ENCODE data around the gene COMT. TPM values are rescaled to one million over a fixed set of nuclear protein-coding genes. Genes with fewer than 3 reads are reported as not detected.
"Not testable (repeated sequence)": the region's sequence is repeated elsewhere in the genome, so short reads cannot be mapped to it uniquely, and the experiment has no call there.

Gene COMT
- total and polyA plus RNA-seq, 2 experiments from 2014 or later: 490 to 508 TPM

GRCh38 chr22:19932367-19933206 is 9.0 kb upstream of the COMT start:
- WGBS, 2 experiments (ENCODE audit: low coverage in 1 of 2, low lambda C conversion rate in 2 of 2, missing lambda C conversion rate in 2 of 2): 62 to 69% methylated on average over 12 of the region's 12 CpGs
- Histone ChIP-seq H3K4me3 (no peak overlapping the region), H3K79me2 (ENCODE audit: insufficient read depth) (peaks cover 17% of the 10 kb centered on the region; the same call in 1 of the 2 replicates), H3K4me1 (ENCODE audit: insufficient read depth) (no peaks in the 10 kb centered on the region), H2AFZ (no peak overlapping the region), H4K20me1 (ENCODE audit: insufficient read depth) (no peaks in the 10 kb centered on the region), H3K27me3 (replicated peaks; ENCODE audit: insufficient read depth) (no peaks in the 10 kb centered on the region), H3K9ac (no peak overlapping the region), H3F3A (ENCODE audit: insufficient read depth) (no peaks in the 10 kb centered on the region), H3K9me2 (ENCODE audit: insufficient read depth) (no peaks in the 10 kb centered on the region), H3K4me2 (ENCODE audit: unreplicated experiment) (no peak overlapping the region), H3K9me3 (ENCODE audit: low read depth) (no peaks in the 10 kb centered on the region), H3K36me3 (ENCODE audit: low read depth) (no peaks in the 10 kb centered on the region), H3K27ac (no peak overlapping the region)
- in situ Hi-C loops (cut with MboI): no loop called here
- DNase-seq: no peak
- no peak for TF ChIP-seq EZH2 (IDR thresholded peaks at IDR 0.05; ENCODE audit: insufficient read depth, poor library complexity, severe bottlenecking)

GRCh38 chr22:19933341-19934241 is 8.0 kb upstream of the COMT start:
- TF ChIP-seq EZH2 (IDR thresholded peaks at IDR 0.05; ENCODE audit: insufficient read depth, poor library complexity, severe bottlenecking): no peak
- TF ChIP-seq EZH2phosphoT487 (IDR thresholded peaks at IDR 0.05; ENCODE audit: insufficient read depth, low read depth): no peak
- H3K27ac ChIP-seq: no peak overlapping the region
- no peaks in the 10 kb centered on the region for H3K4me1 ChIP-seq (ENCODE audit: insufficient read depth)
- H3K9me3 ChIP-seq (ENCODE audit: low read depth): no peaks in the 10 kb centered on the region
- H3K79me2 ChIP-seq (ENCODE audit: insufficient read depth): peaks cover 27% of the 10 kb centered on the region
- H3K9me2 ChIP-seq (ENCODE audit: insufficient read depth): no peaks in the 10 kb centered on the region
- in situ Hi-C loops (cut with MboI): no loop called here
- H4K20me1 ChIP-seq (ENCODE audit: insufficient read depth): no peaks in the 10 kb centered on the region
- H2AFZ ChIP-seq: no peak overlapping the region
- no peaks in the 10 kb centered on the region for H3F3A ChIP-seq (ENCODE audit: insufficient read depth)
- no peak overlapping the region for H3K4me2 ChIP-seq (ENCODE audit: unreplicated experiment)
- no peak overlapping the region for H3K4me3 ChIP-seq
- no peak for DNase-seq
- 86 to 88% methylated on average over 9 of the region's 9 CpGs for WGBS, 2 experiments (ENCODE audit: low coverage in 1 of 2, low lambda C conversion rate in 2 of 2, missing lambda C conversion rate in 2 of 2)
- no peaks in the 10 kb centered on the region for H3K27me3 ChIP-seq (replicated peaks; ENCODE audit: insufficient read depth)
- H3K36me3 ChIP-seq (ENCODE audit: low read depth): no peaks in the 10 kb centered on the region
- no peak overlapping the region for H3K9ac ChIP-seq

GRCh38 chr22:19935123-19935718 is 6.4 kb upstream of the COMT start:
- H3K79me2 ChIP-seq (ENCODE audit: insufficient read depth): peaks cover 43% of the 10 kb centered on the region
- H3K9me3 ChIP-seq (ENCODE audit: low read depth); H3K9ac ChIP-seq; H2AFZ ChIP-seq; in situ Hi-C loops (cut with MboI); H3K4me2 ChIP-seq (ENCODE audit: unreplicated experiment); H3K27me3 ChIP-seq (replicated peaks; ENCODE audit: insufficient read depth); DNase-seq; H3K9me2 ChIP-seq (ENCODE audit: insufficient read depth); H3K36me3 ChIP-seq (ENCODE audit: low read depth); H4K20me1 ChIP-seq (ENCODE audit: insufficient read depth); H3K4me1 ChIP-seq (ENCODE audit: insufficient read depth); H3K27ac ChIP-seq; H3K4me3 ChIP-seq; H3F3A ChIP-seq (ENCODE audit: insufficient read depth): not testable (repeated sequence)
- WGBS, 2 experiments (ENCODE audit: low coverage in 1 of 2, low lambda C conversion rate in 2 of 2, missing lambda C conversion rate in 2 of 2): 93 to 95% methylated on average over 11 of the region's 11 CpGs

- Histone ChIP-seq H4K20me1 (ENCODE audit: insufficient read depth) (no peaks in the 10 kb centered on the region), H3K9ac (no peak overlapping the region), H3K27me3 (replicated peaks; ENCODE audit: insufficient read depth) (no peaks in the 10 kb centered on the region), H3K27ac (no peak overlapping the region), H3K79me2 (ENCODE audit: insufficient read depth) (peaks cover 56% of the 10 kb centered on the region), H3K36me3 (ENCODE audit: low read depth) (no peaks in the 10 kb centered on the region), H3K4me2 (ENCODE audit: unreplicated experiment) (no peak overlapping the region), H3K4me1 (ENCODE audit: insufficient read depth) (peaks cover 7% of the 10 kb centered on the region; the same call in 1 of the 2 replicates), H2AFZ (no peak overlapping the region), H3F3A (ENCODE audit: insufficient read depth) (no peaks in the 10 kb centered on the region), H3K9me2 (ENCODE audit: insufficient read depth) (no peaks in the 10 kb centered on the region), H3K4me3 (no peak overlapping the region), H3K9me3 (ENCODE audit: low read depth) (no peaks in the 10 kb centered on the region)
- in situ Hi-C loops (cut with MboI): no loop called here
- 99 to 100% methylated on average over 7 of the region's 7 CpGs for WGBS, 2 experiments (ENCODE audit: low coverage in 1 of 2, low lambda C conversion rate in 2 of 2, missing lambda C conversion rate in 2 of 2)
- TF ChIP-seq EZH2 (IDR thresholded peaks at IDR 0.05; ENCODE audit: insufficient read depth, poor library complexity, severe bottlenecking): no peak
- TF ChIP-seq EZH2phosphoT487 (IDR thresholded peaks at IDR 0.05; ENCODE audit: insufficient read depth, low read depth): no peak
- no peak for DNase-seq
Measured at GRCh38 chr22:19936513-19936912, 5.1 kb upstream of the COMT start.
